Common myeloid progenitor, CD34-positive (primary cell): ENCODE measurements around the gene ADGRV1.
"Not testable (repeated sequence)": the region's sequence is repeated elsewhere in the genome, so short reads cannot be mapped to it uniquely, and the experiment has no call there.

Source experiments
- CTCF ChIA-PET: fragments of 350-600 bp; sonication (Branson Sonifier 250); formaldehyde crosslinking; loops from one replicate; lab custom pipeline; 2021; ENCODE audit warnings: antibody characterized with exemption; lab: Charles Lee
- POLR2A ChIA-PET: fragments of 350-600 bp; sonication (Branson Sonifier 250); formaldehyde crosslinking; loops from one replicate; lab custom pipeline; 2021; ENCODE audit warnings: antibody characterized with exemption; lab: Charles Lee
- DNase-seq, 3 donors: peaks; one replicate each; pipeline versions ENCODE4 v3.0.0 to v3.0.0-alpha.2; 2013
- H3K27ac ChIP-seq, 2 experiments: 1 replicate in 1 of 2; 2 replicates in 1 of 2; pipeline ENCODE4 v1.7.0; 2013; ENCODE audit warnings: inconsistent platforms in 2 of 2, low read length in 2 of 2, mild to moderate bottlenecking in 2 of 2, low read depth in 1 of 2, moderate library complexity in 1 of 2; ENCODE audit not compliant: severe bottlenecking in 2 of 2, insufficient read depth in 1 of 2, poor library complexity in 1 of 2
- H3K27me3 ChIP-seq, 5 experiments: replicated peaks in 2 of 5; 1 replicate in 3 of 5; 2 replicates in 2 of 5; pipeline versions ENCODE4 v1.6.1 to v1.7.0; 2013; ENCODE audit warnings: low read length in 4 of 5, mild to moderate bottlenecking in 2 of 5, moderate library complexity in 2 of 5, inconsistent platforms in 1 of 5; ENCODE audit not compliant: insufficient read depth in 5 of 5, control insufficient read depth in 4 of 5
- H3K36me3 ChIP-seq, 4 experiments: 1 replicate in 2 of 4; 2 replicates in 2 of 4; pipeline versions ENCODE4 v1.6.1 to v1.7.0; 2013; ENCODE audit warnings: low read length in 3 of 4, control low read depth in 1 of 4, mild to moderate bottlenecking in 1 of 4; ENCODE audit not compliant: control insufficient read depth in 4 of 4, insufficient read depth in 4 of 4
- H3K4me1 ChIP-seq, 4 experiments: 1 replicate in 3 of 4; 2 replicates in 1 of 4; pipeline versions ENCODE4 v1.6.1 to v1.7.1; 2013; ENCODE audit warnings: low read length in 3 of 4, mild to moderate bottlenecking in 3 of 4, control low read depth in 1 of 4, inconsistent platforms in 1 of 4, moderate library complexity in 1 of 4; ENCODE audit not compliant: control insufficient read depth in 4 of 4, insufficient read depth in 4 of 4; ENCODE audit errors: control extremely low read depth in 1 of 4
- H3K4me3 ChIP-seq, 7 experiments: 1 replicate in 4 of 7; 2 replicates in 3 of 7; pipeline versions ENCODE4 v1.5.1 to v1.7.0; 2013; ENCODE audit warnings: mild to moderate bottlenecking in 7 of 7, low read length in 6 of 7, moderate library complexity in 6 of 7, inconsistent platforms in 2 of 7, low read depth in 2 of 7, control low read depth in 1 of 7; ENCODE audit not compliant: insufficient read depth in 4 of 7, control insufficient read depth in 1 of 7; ENCODE audit errors: extremely low read depth in 1 of 7
- H3K9me3 ChIP-seq, 5 experiments: 1 replicate in 4 of 5; 2 replicates in 1 of 5; pipeline versions ENCODE4 v1.6.1 to v1.7.1; 2013; ENCODE audit warnings: low read length in 4 of 5, mild to moderate bottlenecking in 2 of 5, inconsistent platforms in 1 of 5, low read depth in 1 of 5, moderate library complexity in 1 of 5; ENCODE audit not compliant: control insufficient read depth in 4 of 5, insufficient read depth in 2 of 5; ENCODE audit errors: control extremely low read depth in 1 of 5
- WGBS: methylation state at CpG from one replicate; pipeline ENCODE4 v1.1.5; 2013; ENCODE audit not compliant: insufficient coverage; 5-methylcytosine and 5-hydroxymethylcytosine counted together

Gene ADGRV1

GRCh38 chr5:90570034-90570433 is 11.4 kb downstream of the ADGRV1 start:
- no peaks in the 10 kb centered on the region for H3K4me1 ChIP-seq
- CTCF ChIA-PET, result no interaction called here
- peaks cover 0 to 15% (median 2%) of the 10 kb centered on the region in 5 experiments for H3K9me3 ChIP-seq
- H3K4me3 ChIP-seq, result no peak overlapping the region
- no peak overlapping the region for H3K27ac ChIP-seq
- POLR2A ChIA-PET, result no interaction called here
- no peak for DNase-seq
- H3K27me3 ChIP-seq, result no peaks in the 10 kb centered on the region
- H3K36me3 ChIP-seq, result no peaks in the 10 kb centered on the region
- WGBS, result no CpG with 5 or more reads among the region's 2 CpGs

GRCh38 chr5:90571147-90571773 is 12.7 kb downstream of the ADGRV1 start:
- Histone ChIP-seq H3K9me3 (peaks cover 0 to 15% (median 4%) of the 10 kb centered on the region in 5 experiments), H3K4me3 (no peak overlapping the region), H3K27me3 (no peaks in the 10 kb centered on the region), H3K4me1 (no peaks in the 10 kb centered on the region), H3K36me3 (no peaks in the 10 kb centered on the region), H3K27ac (no peak overlapping the region)
- ChIA-PET POLR2A (no interaction called here), CTCF (interaction anchor here (1.5 kb wide), 1 partner anchor 10 kb away, joined by 3 read pairs; no protein-coding TSS in a partner anchor)
- DNase-seq, result no peak
- no CpG with 5 or more reads among the region's 1 CpG for WGBS

GRCh38 chr5:90575712-90576111 is 17.1 kb downstream of the ADGRV1 start:
- ChIA-PET CTCF (no interaction called here), POLR2A (no interaction called here)
- H3K27ac ChIP-seq, result no peak overlapping the region
- H3K4me1 ChIP-seq, result no peaks in the 10 kb centered on the region
- H3K27me3 ChIP-seq, result no peaks in the 10 kb centered on the region
- H3K4me3 ChIP-seq, result no peak overlapping the region
- WGBS, result 98% methylated on average over 4 of the region's 5 CpGs
- peaks cover 0 to 5% (median 2%) of the 10 kb centered on the region in 5 experiments for H3K9me3 ChIP-seq
- no peak for DNase-seq
- H3K36me3 ChIP-seq, result no peaks in the 10 kb centered on the region

GRCh38 chr5:90576566-90576965 is 18.0 kb downstream of the ADGRV1 start:
- H3K27me3 ChIP-seq, H3K4me1 ChIP-seq, H3K9me3 ChIP-seq, POLR2A ChIA-PET, H3K36me3 ChIP-seq, H3K27ac ChIP-seq, CTCF ChIA-PET, H3K4me3 ChIP-seq: not testable (repeated sequence)
- DNase-seq, result peak; percentile 21 to 82 (median 70)
- WGBS, result no CpG with 5 or more reads among the region's 3 CpGs

- CTCF ChIA-PET, H3K27me3 ChIP-seq, H3K4me1 ChIP-seq, DNase-seq, H3K27ac ChIP-seq, H3K36me3 ChIP-seq, H3K4me3 ChIP-seq, H3K9me3 ChIP-seq, POLR2A ChIA-PET: not testable (repeated sequence)
- no CpG with 5 or more reads among the region's 2 CpGs for WGBS
Measured at GRCh38 chr5:90579905-90580304, 21.3 kb downstream of the ADGRV1 start.

DNA sequence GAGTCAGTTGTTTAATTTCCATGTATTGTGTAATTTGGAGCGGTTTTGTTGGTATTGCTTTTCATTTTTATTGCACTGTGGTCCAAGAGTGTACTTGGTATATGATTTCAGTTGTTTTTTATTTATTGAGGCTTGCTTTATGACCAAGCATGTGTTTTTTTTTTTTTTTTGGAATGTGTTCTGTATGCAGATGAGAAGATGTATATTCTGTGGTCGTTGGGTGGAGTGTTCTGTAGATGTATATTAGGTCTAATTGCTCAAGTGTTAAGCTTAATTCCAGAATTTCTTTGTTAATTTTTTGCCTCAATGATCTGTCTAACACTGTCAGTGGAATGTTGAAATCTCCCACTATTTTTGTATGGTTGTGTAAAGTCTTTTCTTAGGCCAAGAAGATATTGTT is 23.4 kb downstream of the ADGRV1 start:
- Histone ChIP-seq H3K36me3 (no peaks in the 10 kb centered on the region), H3K4me3 (no peak overlapping the region), H3K9me3 (peaks cover 0 to 4% (median 0%) of the 10 kb centered on the region in 5 experiments), H3K27ac (no peak overlapping the region), H3K4me1 (no peaks in the 10 kb centered on the region), H3K27me3 (no peaks in the 10 kb centered on the region)
- POLR2A ChIA-PET, result no interaction called here
- no peak for DNase-seq
- WGBS, result no CpG with 5 or more reads among the region's 2 CpGs
- CTCF ChIA-PET, result no interaction called here

- Histone ChIP-seq H3K4me3 (no peak overlapping the region), H3K4me1 (peaks cover 0 to 5% (median 0%) of the 10 kb centered on the region in 4 experiments), H3K36me3 (no peaks in the 10 kb centered on the region), H3K9me3 (no peaks in the 10 kb centered on the region), H3K27ac (no peak overlapping the region), H3K27me3 (no peaks in the 10 kb centered on the region)
- ChIA-PET POLR2A (no interaction called here), CTCF (no interaction called here)
- 100% methylated on average over 5 of the region's 7 CpGs for WGBS
- DNase-seq, result no peak
Measured at GRCh38 chr5:90585337-90585986, 26.9 kb downstream of the ADGRV1 start.
